B cell (primary cell): ENCODE results near the gene FXR2.

Source experiments
- EZH2 ChIP-seq: IDR thresholded peaks from 2 replicates; pipeline ENCODE4 v1.6.1; 2012; ENCODE audit warnings: borderline replicate concordance, low read depth, mild to moderate bottlenecking, moderate library complexity, low read length; ENCODE audit not compliant: insufficient read depth, poor library complexity, severe bottlenecking
- TF ChIP-seq, protein P1 (sequence below): fragments of 200-600 bp; IDR thresholded peaks from one replicate; pipeline ENCODE4 v1.8.0; 2022; ENCODE audit warnings: antibody characterized with exemption, mild to moderate bottlenecking

GRCh38 chr17:7593296-7593695 is 21.4 kb downstream of the FXR2 start:
- TF ChIP-seq EZH2: no peak
- TF ChIP-seq, protein P1, sequence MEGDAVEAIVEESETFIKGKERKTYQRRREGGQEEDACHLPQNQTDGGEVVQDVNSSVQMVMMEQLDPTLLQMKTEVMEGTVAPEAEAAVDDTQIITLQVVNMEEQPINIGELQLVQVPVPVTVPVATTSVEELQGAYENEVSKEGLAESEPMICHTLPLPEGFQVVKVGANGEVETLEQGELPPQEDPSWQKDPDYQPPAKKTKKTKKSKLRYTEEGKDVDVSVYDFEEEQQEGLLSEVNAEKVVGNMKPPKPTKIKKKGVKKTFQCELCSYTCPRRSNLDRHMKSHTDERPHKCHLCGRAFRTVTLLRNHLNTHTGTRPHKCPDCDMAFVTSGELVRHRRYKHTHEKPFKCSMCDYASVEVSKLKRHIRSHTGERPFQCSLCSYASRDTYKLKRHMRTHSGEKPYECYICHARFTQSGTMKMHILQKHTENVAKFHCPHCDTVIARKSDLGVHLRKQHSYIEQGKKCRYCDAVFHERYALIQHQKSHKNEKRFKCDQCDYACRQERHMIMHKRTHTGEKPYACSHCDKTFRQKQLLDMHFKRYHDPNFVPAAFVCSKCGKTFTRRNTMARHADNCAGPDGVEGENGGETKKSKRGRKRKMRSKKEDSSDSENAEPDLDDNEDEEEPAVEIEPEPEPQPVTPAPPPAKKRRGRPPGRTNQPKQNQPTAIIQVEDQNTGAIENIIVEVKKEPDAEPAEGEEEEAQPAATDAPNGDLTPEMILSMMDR: no peak
